GM12878 (cell line): ENCODE data around the gene DPP6.

ENCODE experiments used
- RFX5 ChIP-seq: IDR thresholded peaks from 2 replicates; pipeline ENCODE4 v1.6.1; 2011; ENCODE audit warnings: low read depth, low read length, improper control_type of control experiment
- STAT3 ChIP-seq: IDR thresholded peaks from 2 replicates; pipeline ENCODE4 v1.6.1; 2011; ENCODE audit warnings: low read depth, low read length, improper control_type of control experiment

- TF ChIP-seq RFX5 = no peak
- no peak for TF ChIP-seq STAT3
These were observed 507.3 kb downstream of the DPP6 start for GRCh38 chr7:154559454-154559853.
